ENCODE data around the gene CCDC40. TPM values are rescaled to one million over a fixed set of nuclear protein-coding genes. Genes with fewer than 3 reads are reported as not detected.
A peak's percentile ranks its signal among the peaks of the same experiment; 100 is the strongest.

CCDC40 gene
- total RNA-seq, 1 donor from 2014 or later, result 0.90 TPM

GRCh38 chr17:80138856-80139426, 102.5 kb downstream of the CCDC40 start:
- no peak for DNase-seq (ENCODE audit: low read depth in 2 of 2)

GRCh38 chr17:80141463-80142165, 105.2 kb downstream of the CCDC40 start:
- no peak for DNase-seq (ENCODE audit: low read depth in 2 of 2)

- DNase-seq (ENCODE audit: low read depth in 2 of 2), result no peak
Measured at GRCh38 chr17:80142929-80143328, 106.5 kb downstream of the CCDC40 start.

- no peak for DNase-seq (ENCODE audit: low read depth in 2 of 2)
Measured at GRCh38 chr17:80145076-80146075, 108.9 kb downstream of the CCDC40 start.

- DNase-seq (ENCODE audit: low read depth in 2 of 2), result peak in 1 of 2 donors; percentile 21
Measured at GRCh38 chr17:80146121-80147034, 109.9 kb downstream of the CCDC40 start.

- DNase-seq (ENCODE audit: low read depth in 2 of 2), result peak; percentile 98 to 99
Measured at GRCh38 chr17:80147035-80147822, 110.8 kb downstream of the CCDC40 start, which contains the start of gene EIF4A3. TSS of gene EIF4A3 (minus strand) at chr17:80147128. CDS start at chr17:80146961, 167 bp downstream.

Other genes with a start within 250 kb of the CCDC40 start
- 1.4 and 1.9 TPM in 2 replicates for gene CBX8, start 239.6 kb upstream of the CCDC40 start, total RNA-seq
- 9.0 and 14.7 TPM in 2 replicates for gene CBX4, start 197.2 kb upstream of the CCDC40 start, total RNA-seq
- 29.1 and 64.5 TPM in 2 replicates for gene TBC1D16, start 770 bp upstream of the CCDC40 start, total RNA-seq
- 5.9 and 30.7 TPM in 2 replicates for gene GAA, start 64.9 kb downstream of the CCDC40 start, total RNA-seq
- 88.3 and 110 TPM in 2 replicates for gene EIF4A3, start 110.5 kb downstream of the CCDC40 start, total RNA-seq
- gene CARD14, start 133.4 kb downstream of the CCDC40 start, total RNA-seq, result 0.39 and 0.63 TPM in 2 replicates
- gene SGSH, start 183.7 kb downstream of the CCDC40 start, total RNA-seq, result 7.7 and 16.8 TPM in 2 replicates
- 5.5 and 9.5 TPM in 2 replicates for gene SLC26A11, start 183.8 kb downstream of the CCDC40 start, total RNA-seq
- 63.0 and 81.2 TPM in 2 replicates for gene RNF213, start 224.2 kb downstream of the CCDC40 start, total RNA-seq